GM12865 (cell line): Measurements from ENCODE around the gene TSKU.

Source experiments
- DNase-seq: peaks from one replicate; pipeline ENCODE4 v3.0.0; 2010; ENCODE audit warnings: low read depth
- H3K4me3 ChIP-seq: 2 replicates; pipeline ENCODE4 v1.5.1; 2011; ENCODE audit warnings: mild to moderate bottlenecking, low read depth, low read length, control low read depth
- CTCF ChIP-seq: IDR thresholded peaks from 2 replicates; pipeline ENCODE4 v1.5.1; 2011; ENCODE audit warnings: low read length, control low read depth, low read depth, inconsistent platforms; ENCODE audit not compliant: insufficient read depth; ENCODE audit errors: missing control alignments

TSKU gene

GRCh38 chr11:76797341-76798201 is 14.4 kb downstream of the TSKU start:
- no peak overlapping the region for H3K4me3 ChIP-seq
- DNase-seq: no peak
- TF ChIP-seq CTCF: no peak

GRCh38 chr11:76798202-76798581 is 15.0 kb downstream of the TSKU start:
- no peak for TF ChIP-seq CTCF
- no peak for DNase-seq
- no peak overlapping the region for H3K4me3 ChIP-seq

GRCh38 chr11:76798671-76799065 is 15.5 kb downstream of the TSKU start:
- H3K4me3 ChIP-seq: no peak overlapping the region
- no peak for TF ChIP-seq CTCF
- no peak for DNase-seq

GRCh38 chr11:76799066-76799804 is 16.1 kb downstream of the TSKU start:
- no peak overlapping the region for H3K4me3 ChIP-seq
- TF ChIP-seq CTCF: peak; percentile 86
- DNase-seq: peak; percentile 73

GRCh38 chr11:76800466-76801200 is 17.5 kb downstream of the TSKU start:
- no peak for DNase-seq
- no peak for TF ChIP-seq CTCF
- H3K4me3 ChIP-seq: no peak overlapping the region

GRCh38 chr11:76801225-76801624 is 18.1 kb downstream of the TSKU start:
- TF ChIP-seq CTCF: no peak
- no peak overlapping the region for H3K4me3 ChIP-seq
- no peak for DNase-seq
